ENCODE data around the gene TMEM258. TPM values are rescaled to one million over a fixed set of nuclear protein-coding genes. Genes with fewer than 3 reads are reported as not detected.

Gene TMEM258
- total and polyA plus RNA-seq, 9 of the 15 experiments (the other 6 are each of a cell fraction or from before 2014, with no cell fraction given), result 97.2 to 856 (median 231) TPM

GRCh38 chr11:61747192-61747966 lies 45.0 kb downstream of the TMEM258 start (continued):
- TF ChIP-seq ZNF592 (IDR thresholded peaks at IDR 0.05) (peak; percentile 80), ELK1 (CRISPR knock-in tag; IDR thresholded peaks at IDR 0.05) (no peak), PKNOX1 (IDR thresholded peaks at IDR 0.05) (no peak), ZHX1 (conservative IDR thresholded peaks at IDR 0.05; ENCODE audit: low read length) (no peak), RBM17 (IDR thresholded peaks at IDR 0.05; ENCODE audit: borderline replicate concordance, low read depth, low read length) (no peak), USF2 (CRISPR knock-in tag; IDR thresholded peaks at IDR 0.05) (no peak), KDM4B (IDR thresholded peaks at IDR 0.05; ENCODE audit: borderline replicate concordance in 2 of 2, low read depth in 1 of 2) (no peak), PURB (CRISPR knock-in tag; IDR thresholded peaks at IDR 0.05; ENCODE audit: low read depth) (no peak), RBM25 (IDR thresholded peaks at IDR 0.05; ENCODE audit: low read depth, low read length, severe bottlenecking) (no peak), SMAD2 (IDR thresholded peaks at IDR 0.05; ENCODE audit: low read depth, low read length) (no peak), ZNF512 (tag; IDR thresholded peaks at IDR 0.05) (no peak), MAZ (CRISPR knock-in tag; conservative IDR thresholded peaks at IDR 0.05 in 1 of 2, IDR thresholded peaks at IDR 0.05 in 1 of 2) (peak in 1 of 2 experiments; percentile 85; a peak in 2 of 4 replicates), YBX1 (IDR thresholded peaks at IDR 0.05) (no peak), ZNF76 (CRISPR knock-in tag; IDR thresholded peaks at IDR 0.05; ENCODE audit: borderline replicate concordance) (no peak; the same call in 1 of the 2 replicates)

All from K562 (cell line).